ENCODE results near the gene PITPNM3. TPM values are rescaled to one million over a fixed set of nuclear protein-coding genes. Genes with fewer than 3 reads are reported as not detected.

The PITPNM3 gene
- total and polyA plus RNA-seq, 2 of the 8 experiments (the other 6 are each of a cell fraction or from before 2014, with no cell fraction given): 1.7 to 3.1 TPM

DNA sequence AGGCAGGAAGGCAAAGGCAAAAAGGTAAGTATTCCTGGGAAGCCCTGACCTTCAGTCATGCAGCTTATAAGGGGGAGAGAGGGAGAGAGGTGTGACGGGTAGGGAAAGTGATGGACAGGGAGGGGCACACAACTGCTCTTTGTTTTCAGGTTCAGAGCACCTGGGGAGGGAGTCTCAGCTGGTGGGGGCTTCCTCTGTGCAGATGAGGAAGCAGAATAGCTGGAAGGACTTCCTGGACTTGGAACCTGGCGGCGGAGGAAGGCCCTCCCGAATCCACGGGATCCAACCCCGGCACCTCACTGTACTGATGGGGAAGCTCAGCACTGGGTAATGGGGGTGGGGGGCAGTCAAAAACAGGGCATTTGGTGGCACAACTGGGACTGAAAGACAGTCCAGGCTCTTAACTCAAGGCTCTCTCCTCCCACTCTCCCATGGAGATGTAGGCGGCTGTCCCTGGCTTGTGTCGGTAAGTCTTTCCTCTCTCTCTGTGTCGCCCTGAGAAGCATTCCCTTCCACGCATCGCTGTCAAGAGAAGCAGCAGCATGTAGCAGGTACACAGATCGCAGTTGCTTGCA, 11.9 kb upstream of the PITPNM3 start:
- ChIA-PET POLR2A (ENCODE audit: partially characterized antibody) (interaction anchor here (1.2 kb wide), 2 partner anchors 10 to 11 kb away, joined by 3 to 5 read pairs; no protein-coding TSS in a partner anchor), CTCF (ENCODE audit: partially characterized antibody) (interaction anchor here (1.3 to 2.0 kb wide), 2 partner anchors 10 to 129 kb away, joined by 3 to 5 read pairs; no protein-coding TSS in a partner anchor)
- 0 out of 2 replicates have a peak overlapping the region, but pooled peaks have one; percentile 1 for H3K18ac ChIP-seq (ENCODE audit: extremely low read depth, low read length)
- no peaks in the 10 kb centered on the region for H3K79me1 ChIP-seq (ENCODE audit: low read depth, low read length)
- H3K23ac ChIP-seq (ENCODE audit: insufficient read length): no peak overlapping the region
- peaks cover 6 to 15% (median 8%) of the 10 kb centered on the region in 4 experiments for H3K4me1 ChIP-seq (replicated peaks in 1 of 4; ENCODE audit: control insufficient read depth in 3 of 4, insufficient read depth in 4 of 4, low read length in 3 of 4)
- H3K23me2 ChIP-seq (ENCODE audit: low read depth, low read length): no peaks in the 10 kb centered on the region
- no peaks in the 10 kb centered on the region for H3K9me3 ChIP-seq (ENCODE audit: insufficient read depth in 2 of 2, low read depth in 1 of 2, low read length in 1 of 2)
- H2BK120ac ChIP-seq (replicated peaks; ENCODE audit: low read depth, low read length): no peak overlapping the region
- H4K5ac ChIP-seq (ENCODE audit: insufficient read length, low read depth, low read length): no peak overlapping the region
- no peak for FAIRE-seq
- H3K56ac ChIP-seq (replicated peaks; ENCODE audit: insufficient read length, low read depth, low read length): no peak overlapping the region
- 0 out of 2 replicates have a peak overlapping the region, but pooled peaks have one; percentile 60 for H2BK12ac ChIP-seq (ENCODE audit: low read depth, low read length)
- H2BK15ac ChIP-seq (ENCODE audit: low read length): 0 out of 2 replicates have a peak overlapping the region, but pooled peaks have one; percentile 19
- H4K91ac ChIP-seq (replicated peaks; ENCODE audit: insufficient read length, low read length): peak overlapping the region; percentile 59
- H3K27me3 ChIP-seq (replicated peaks in 1 of 4; ENCODE audit: control insufficient read depth in 3 of 4, extremely low read depth in 1 of 4, insufficient read depth in 3 of 4, low read length in 3 of 4): no peaks in the 10 kb centered on the region
- WGBS, 2 experiments (ENCODE audit: extremely low coverage in 1 of 2, insufficient coverage in 1 of 2, insufficient read length in 1 of 2, insufficient replicate concordance in 2 of 2, low coverage in 1 of 2, low lambda C conversion rate in 2 of 2, missing lambda C conversion rate in 1 of 2): 87% methylated on average over 12 of the region's 12 CpGs; no CpG with 5 or more reads in 1 of the 2 experiments
- peak overlapping the region; percentile 62; the same call in 1 of the 2 replicates for H2BK20ac ChIP-seq (ENCODE audit: low read length)
- no peak overlapping the region for H3K14ac ChIP-seq (ENCODE audit: insufficient read length)
- TF ChIP-seq TAF7 (optimal IDR thresholded peaks at IDR 0.05; ENCODE audit: borderline replicate concordance, low read depth, low read length) (no peak), TEAD4 (IDR thresholded peaks at IDR 0.05; ENCODE audit: low read depth, low read length) (no peak), NANOG (IDR thresholded peaks at IDR 0.05; ENCODE audit: insufficient read depth, low read depth, low read length, poor library complexity, severe bottlenecking) (no peak), YY1 (IDR thresholded peaks at IDR 0.05; ENCODE audit: low read depth, low read length) (no peak), CTBP2 (IDR thresholded peaks at IDR 0.05; ENCODE audit: borderline replicate concordance, insufficient read depth, insufficient read length, low read length) (no peak), SUZ12 (IDR thresholded peaks at IDR 0.05; ENCODE audit: low read length) (no peak), MAFK (IDR thresholded peaks at IDR 0.05; ENCODE audit: low read depth, low read length) (no peak), EZH2 (IDR thresholded peaks at IDR 0.05; ENCODE audit: low read depth, low read length, severe bottlenecking) (no peak), BRCA1 (IDR thresholded peaks at IDR 0.05; ENCODE audit: low read depth, low read length) (no peak), JUND (IDR thresholded peaks at IDR 0.05; ENCODE audit: low read length) (no peak), EGR1 (IDR thresholded peaks at IDR 0.05; ENCODE audit: borderline replicate concordance, low read depth, low read length) (no peak), POLR2A (IDR thresholded peaks at IDR 0.05; ENCODE audit: control extremely low read depth in 1 of 2, low read depth in 2 of 2, low read length in 2 of 2) (no peak)
- no peak overlapping the region for H3K4ac ChIP-seq (replicated peaks; ENCODE audit: insufficient read length, low read depth, low read length)
- H2AK5ac ChIP-seq (ENCODE audit: low read depth, low read length): no peak overlapping the region
- H3K79me2 ChIP-seq (ENCODE audit: control insufficient read depth in 1 of 2, insufficient read depth in 2 of 2, low read length in 2 of 2): no peaks in the 10 kb centered on the region
- H2AFZ ChIP-seq (ENCODE audit: low read length): no peak overlapping the region
- H3K36me3 ChIP-seq (ENCODE audit: control insufficient read depth in 2 of 4, insufficient read depth in 4 of 4, low read length in 3 of 4): no peaks in the 10 kb centered on the region; a peak in 1 of 8 replicates
- peak in 1 of 2 experiments; percentile 45 for DNase-seq (ENCODE audit: low read depth in 1 of 2, low spot score in 2 of 2)
- H3K4me3 ChIP-seq (ENCODE audit: extremely low read depth in 1 of 4, insufficient read depth in 2 of 4, low read depth in 3 of 4, low read length in 4 of 4): no peak overlapping the region
- H3K27ac ChIP-seq (ENCODE audit: low read depth, low read length): no peak overlapping the region
- H4K20me1 ChIP-seq (replicated peaks in 1 of 2; ENCODE audit: control insufficient read depth in 1 of 2, insufficient read depth in 2 of 2, low read length in 2 of 2): no peaks in the 10 kb centered on the region
- H3K9ac ChIP-seq (replicated peaks in 1 of 4; ENCODE audit: extremely low read depth in 1 of 4, low read depth in 3 of 4, low read length in 3 of 4): no peak overlapping the region; a peak in 1 of 7 replicates
- 0 out of 2 replicates have a peak overlapping the region, but pooled peaks have one; percentile 31 for H2BK5ac ChIP-seq (ENCODE audit: low read depth, low read length)
- peak overlapping the region; percentile 86 for H4K8ac ChIP-seq (ENCODE audit: extremely low read depth, insufficient read depth, low read length)
- peak overlapping the region; percentile 14 to 30; a peak in 2 of 4 replicates for H3K4me2 ChIP-seq (ENCODE audit: insufficient read depth in 1 of 2, low read depth in 2 of 2, low read length in 2 of 2)
